Osteoblast (primary cell): Measurements from ENCODE around the gene TRERF1. TPM values are rescaled to one million over a fixed set of nuclear protein-coding genes. Genes with fewer than 3 reads are reported as not detected.

ENCODE experiments used
- DNase-seq: peaks from one replicate; pipeline ENCODE4 v3.0.0; 2011; ENCODE audit warnings: low spot score, mixed read lengths; ENCODE audit not compliant: insufficient read length; ENCODE audit errors: missing footprints
- H2AFZ ChIP-seq: 2 replicates; pipeline ENCODE4 v1.6.0; 2011; ENCODE audit warnings: mild to moderate bottlenecking, low read length
- H3K27ac ChIP-seq: 2 replicates; pipeline ENCODE4 v1.5.1; 2011; ENCODE audit warnings: mild to moderate bottlenecking, low read depth, low read length, moderate library complexity
- H3K27me3 ChIP-seq: 2 replicates; pipeline ENCODE4 v1.6.0; 2012; ENCODE audit warnings: mild to moderate bottlenecking, control low read depth, inconsistent platforms, low read length, moderate library complexity; ENCODE audit not compliant: insufficient read depth
- H3K36me3 ChIP-seq: 2 replicates; pipeline ENCODE4 v1.5.1; 2011; ENCODE audit warnings: mild to moderate bottlenecking, low read length, control low read depth, moderate library complexity; ENCODE audit not compliant: insufficient read depth
- H3K4me1 ChIP-seq: 2 replicates; pipeline ENCODE4 v1.5.1; 2011; ENCODE audit warnings: mild to moderate bottlenecking, low read length, control low read depth, moderate library complexity; ENCODE audit not compliant: insufficient read depth
- H3K4me2 ChIP-seq: 2 replicates; pipeline ENCODE4 v1.6.0; 2011; ENCODE audit warnings: mild to moderate bottlenecking, low read length; ENCODE audit not compliant: insufficient read depth
- H3K4me3 ChIP-seq: fragments of 200-600 bp; sonication (generic); 3 replicates; pipeline ENCODE4 v1.5.1; 2012; ENCODE audit warnings: mild to moderate bottlenecking, low read length, inconsistent platforms; ENCODE audit not compliant: insufficient read depth
- H3K79me2 ChIP-seq: 2 replicates; pipeline ENCODE4 v1.6.0; 2012; ENCODE audit warnings: mild to moderate bottlenecking, low read length, control low read depth, inconsistent platforms; ENCODE audit not compliant: insufficient read depth
- H3K9me3 ChIP-seq: 2 replicates; pipeline ENCODE4 v1.5.1; 2011; ENCODE audit warnings: low read depth, low read length, control low read depth
- H4K20me1 ChIP-seq: 2 replicates; pipeline ENCODE4 v1.6.0; 2012; ENCODE audit warnings: mild to moderate bottlenecking, low read length, control low read depth; ENCODE audit not compliant: insufficient read depth
- total RNA-seq: library from RNA; depleted of rRNA; stranded (reverse); fragments of >200 nt; gene quantifications from 2 replicates; pipeline ENCODE4 v1.2.3, GENCODE V29; 2012
- TF ChIP-seq, protein P1 (sequence below): IDR thresholded peaks from 2 replicates; pipeline ENCODE4 v1.5.1; 2011; ENCODE audit warnings: mild to moderate bottlenecking, low read depth, low read length, moderate library complexity; ENCODE audit errors: extremely low read depth

TRERF1 gene
- total RNA-seq, 1 donor = 4.7 TPM

DNA sequence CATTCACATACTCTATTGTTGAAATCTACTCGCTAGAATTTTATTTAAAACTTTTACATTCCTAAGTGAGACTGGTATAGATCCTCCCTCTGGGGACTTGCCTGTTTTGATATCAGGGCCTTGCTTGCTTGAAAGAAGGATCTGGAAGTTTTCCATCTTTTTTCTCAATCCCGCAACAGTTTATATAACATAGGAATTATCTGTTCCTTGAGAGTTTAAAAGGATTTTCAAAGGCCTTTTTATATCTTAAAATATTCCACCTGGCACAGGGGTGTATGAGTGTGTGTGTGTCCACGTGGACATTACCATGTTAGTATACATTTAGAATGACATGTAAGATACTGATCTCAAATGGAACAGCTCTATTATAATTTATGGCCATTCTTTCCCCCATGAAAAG lies 96.3 kb downstream of the TRERF1 start:
- peaks cover 8% of the 10 kb centered on the region for H3K79me2 ChIP-seq
- peaks cover 32% of the 10 kb centered on the region for H3K4me1 ChIP-seq
- no peaks in the 10 kb centered on the region for H3K9me3 ChIP-seq
- TF ChIP-seq, protein P1, sequence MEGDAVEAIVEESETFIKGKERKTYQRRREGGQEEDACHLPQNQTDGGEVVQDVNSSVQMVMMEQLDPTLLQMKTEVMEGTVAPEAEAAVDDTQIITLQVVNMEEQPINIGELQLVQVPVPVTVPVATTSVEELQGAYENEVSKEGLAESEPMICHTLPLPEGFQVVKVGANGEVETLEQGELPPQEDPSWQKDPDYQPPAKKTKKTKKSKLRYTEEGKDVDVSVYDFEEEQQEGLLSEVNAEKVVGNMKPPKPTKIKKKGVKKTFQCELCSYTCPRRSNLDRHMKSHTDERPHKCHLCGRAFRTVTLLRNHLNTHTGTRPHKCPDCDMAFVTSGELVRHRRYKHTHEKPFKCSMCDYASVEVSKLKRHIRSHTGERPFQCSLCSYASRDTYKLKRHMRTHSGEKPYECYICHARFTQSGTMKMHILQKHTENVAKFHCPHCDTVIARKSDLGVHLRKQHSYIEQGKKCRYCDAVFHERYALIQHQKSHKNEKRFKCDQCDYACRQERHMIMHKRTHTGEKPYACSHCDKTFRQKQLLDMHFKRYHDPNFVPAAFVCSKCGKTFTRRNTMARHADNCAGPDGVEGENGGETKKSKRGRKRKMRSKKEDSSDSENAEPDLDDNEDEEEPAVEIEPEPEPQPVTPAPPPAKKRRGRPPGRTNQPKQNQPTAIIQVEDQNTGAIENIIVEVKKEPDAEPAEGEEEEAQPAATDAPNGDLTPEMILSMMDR = no peak
- H3K4me2 ChIP-seq = no peak overlapping the region
- H4K20me1 ChIP-seq = peaks cover 11% of the 10 kb centered on the region
- H3K4me3 ChIP-seq = no peak overlapping the region
- no peak overlapping the region for H3K27ac ChIP-seq
- H2AFZ ChIP-seq = no peak overlapping the region
- H3K36me3 ChIP-seq = no peaks in the 10 kb centered on the region
- H3K27me3 ChIP-seq = no peaks in the 10 kb centered on the region
- DNase-seq = no peak

DNA sequence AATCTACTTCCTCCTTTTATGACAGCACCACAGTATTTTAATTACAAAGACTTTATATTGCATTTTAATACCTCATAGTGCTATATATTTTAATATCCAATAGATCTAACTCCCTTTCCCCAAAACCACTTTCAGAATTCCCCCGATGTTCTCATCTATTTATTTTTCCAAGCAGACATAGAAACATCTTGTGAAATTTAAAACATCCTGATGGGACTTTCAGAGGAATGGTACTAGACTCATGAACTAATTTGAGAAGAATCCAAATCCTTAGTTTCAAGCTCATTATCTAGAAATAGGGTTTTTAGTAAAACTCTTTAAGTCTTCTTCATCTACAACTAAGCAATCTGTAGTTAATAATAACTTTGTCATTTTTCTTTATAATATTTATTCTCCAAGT lies 97.0 kb downstream of the TRERF1 start:
- no peaks in the 10 kb centered on the region for H3K36me3 ChIP-seq
- no peak overlapping the region for H2AFZ ChIP-seq
- H3K4me1 ChIP-seq = peaks cover 32% of the 10 kb centered on the region
- DNase-seq = no peak
- no peak overlapping the region for H3K4me3 ChIP-seq
- H3K27ac ChIP-seq = no peak overlapping the region
- no peaks in the 10 kb centered on the region for H3K9me3 ChIP-seq
- peaks cover 8% of the 10 kb centered on the region for H3K79me2 ChIP-seq
- no peak overlapping the region for H3K4me2 ChIP-seq
- peaks cover 11% of the 10 kb centered on the region for H4K20me1 ChIP-seq
- no peaks in the 10 kb centered on the region for H3K27me3 ChIP-seq
- TF ChIP-seq, protein P1 = no peak

GRCh38 chr6:42352856-42353564 lies 98.7 kb downstream of the TRERF1 start:
- Histone ChIP-seq H3K79me2 (peaks cover 10% of the 10 kb centered on the region), H2AFZ (no peak overlapping the region), H3K27me3 (no peaks in the 10 kb centered on the region), H3K4me3 (no peak overlapping the region), H3K4me2 (no peak overlapping the region), H3K36me3 (no peaks in the 10 kb centered on the region), H3K27ac (peak overlapping the region; percentile 55), H3K4me1 (peaks cover 16% of the 10 kb centered on the region), H4K20me1 (no peaks in the 10 kb centered on the region), H3K9me3 (no peaks in the 10 kb centered on the region)
- TF ChIP-seq, protein P1 = no peak
- no peak for DNase-seq

- peaks cover 7% of the 10 kb centered on the region for H3K79me2 ChIP-seq
- H4K20me1 ChIP-seq = peaks cover 4% of the 10 kb centered on the region
- TF ChIP-seq, protein P1 = no peak
- no peaks in the 10 kb centered on the region for H3K36me3 ChIP-seq
- H3K9me3 ChIP-seq = no peaks in the 10 kb centered on the region
- H3K27ac ChIP-seq = no peak overlapping the region
- peaks cover 8% of the 10 kb centered on the region for H3K4me1 ChIP-seq
- H3K27me3 ChIP-seq = no peaks in the 10 kb centered on the region
- DNase-seq = no peak
- no peak overlapping the region for H2AFZ ChIP-seq
- H3K4me3 ChIP-seq = no peak overlapping the region
- no peak overlapping the region for H3K4me2 ChIP-seq
Observed at GRCh38 chr6:42350911-42351310, 100.8 kb downstream of the TRERF1 start.
